ENCODE data around the gene PSME2.
A peak's percentile ranks its signal among the peaks of the same experiment; 100 is the strongest.

The PSME2 gene

GRCh38 chr14:24098229-24098926, 48.0 kb downstream of the PSME2 start:
- no peaks in the 10 kb centered on the region for H3K27me3 ChIP-seq
- H3K4me1 ChIP-seq: peaks cover 4% of the 10 kb centered on the region
- DNase-seq: no peak
- peaks cover 37% of the 10 kb centered on the region for H3K36me3 ChIP-seq
- no peak overlapping the region for H3K4me3 ChIP-seq (ENCODE audit: low read depth, low read length)
- H3K9me3 ChIP-seq: no peaks in the 10 kb centered on the region
- TF ChIP-seq, protein P1, sequence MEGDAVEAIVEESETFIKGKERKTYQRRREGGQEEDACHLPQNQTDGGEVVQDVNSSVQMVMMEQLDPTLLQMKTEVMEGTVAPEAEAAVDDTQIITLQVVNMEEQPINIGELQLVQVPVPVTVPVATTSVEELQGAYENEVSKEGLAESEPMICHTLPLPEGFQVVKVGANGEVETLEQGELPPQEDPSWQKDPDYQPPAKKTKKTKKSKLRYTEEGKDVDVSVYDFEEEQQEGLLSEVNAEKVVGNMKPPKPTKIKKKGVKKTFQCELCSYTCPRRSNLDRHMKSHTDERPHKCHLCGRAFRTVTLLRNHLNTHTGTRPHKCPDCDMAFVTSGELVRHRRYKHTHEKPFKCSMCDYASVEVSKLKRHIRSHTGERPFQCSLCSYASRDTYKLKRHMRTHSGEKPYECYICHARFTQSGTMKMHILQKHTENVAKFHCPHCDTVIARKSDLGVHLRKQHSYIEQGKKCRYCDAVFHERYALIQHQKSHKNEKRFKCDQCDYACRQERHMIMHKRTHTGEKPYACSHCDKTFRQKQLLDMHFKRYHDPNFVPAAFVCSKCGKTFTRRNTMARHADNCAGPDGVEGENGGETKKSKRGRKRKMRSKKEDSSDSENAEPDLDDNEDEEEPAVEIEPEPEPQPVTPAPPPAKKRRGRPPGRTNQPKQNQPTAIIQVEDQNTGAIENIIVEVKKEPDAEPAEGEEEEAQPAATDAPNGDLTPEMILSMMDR (IDR thresholded peaks at IDR 0.05; ENCODE audit: low read depth, low read length): no peak

DNA sequence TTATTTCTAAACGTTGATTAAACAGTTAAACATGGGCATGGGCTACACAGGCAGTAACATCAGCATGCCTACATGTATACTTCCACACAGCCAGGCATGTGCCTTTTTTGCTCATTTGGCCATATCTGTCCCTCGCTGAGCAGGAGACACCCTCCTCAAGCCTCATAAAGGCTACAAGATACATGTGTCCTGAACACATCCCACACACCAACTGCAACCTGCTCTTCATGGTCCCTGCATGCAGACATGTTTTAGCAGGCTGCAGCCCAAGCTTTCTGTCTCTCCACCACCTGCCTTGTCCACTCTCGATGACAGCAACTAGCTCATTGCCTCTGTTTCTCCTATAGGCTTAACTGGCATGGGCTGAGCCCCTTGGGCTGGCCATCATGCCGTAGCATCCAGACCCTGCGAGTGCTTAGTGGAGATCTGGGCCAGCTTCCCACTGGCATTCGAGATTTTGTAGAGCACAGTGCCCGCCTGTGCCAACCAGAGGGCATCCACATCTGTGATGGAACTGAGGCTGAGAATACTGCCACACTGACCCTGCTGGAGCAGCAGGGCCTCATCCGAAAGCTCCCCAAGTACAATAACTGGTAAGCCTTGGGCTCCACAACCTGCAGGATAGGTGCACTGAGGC, 49.7 kb downstream of the PSME2 start:
- H3K4me1 ChIP-seq: peaks cover 5% of the 10 kb centered on the region
- no peak for DNase-seq
- no peaks in the 10 kb centered on the region for H3K9me3 ChIP-seq
- TF ChIP-seq, protein P1 (IDR thresholded peaks at IDR 0.05; ENCODE audit: low read depth, low read length): no peak
- peaks cover 29% of the 10 kb centered on the region for H3K36me3 ChIP-seq
- H3K4me3 ChIP-seq (ENCODE audit: low read depth, low read length): no peak overlapping the region
- H3K27me3 ChIP-seq: no peaks in the 10 kb centered on the region

GRCh38 chr14:24095271-24096068, 50.9 kb downstream of the PSME2 start:
- Histone ChIP-seq H3K27me3 (no peaks in the 10 kb centered on the region), H3K4me3 (ENCODE audit: low read depth, low read length) (peak overlapping the region; percentile 99), H3K36me3 (peaks cover 29% of the 10 kb centered on the region), H3K9me3 (no peaks in the 10 kb centered on the region), H3K4me1 (peaks cover 8% of the 10 kb centered on the region)
- DNase-seq: peak; percentile 90
- TF ChIP-seq, protein P1 (IDR thresholded peaks at IDR 0.05; ENCODE audit: low read depth, low read length): no peak

GRCh38 chr14:24094841-24095270, 51.6 kb downstream of the PSME2 start:
- H3K27me3 ChIP-seq: no peaks in the 10 kb centered on the region
- DNase-seq: no peak
- peaks cover 10% of the 10 kb centered on the region for H3K4me1 ChIP-seq
- H3K9me3 ChIP-seq: no peaks in the 10 kb centered on the region
- peaks cover 24% of the 10 kb centered on the region for H3K36me3 ChIP-seq
- H3K4me3 ChIP-seq (ENCODE audit: low read depth, low read length): peak overlapping the region; percentile 99
- TF ChIP-seq, protein P1 (IDR thresholded peaks at IDR 0.05; ENCODE audit: low read depth, low read length): no peak

DNA sequence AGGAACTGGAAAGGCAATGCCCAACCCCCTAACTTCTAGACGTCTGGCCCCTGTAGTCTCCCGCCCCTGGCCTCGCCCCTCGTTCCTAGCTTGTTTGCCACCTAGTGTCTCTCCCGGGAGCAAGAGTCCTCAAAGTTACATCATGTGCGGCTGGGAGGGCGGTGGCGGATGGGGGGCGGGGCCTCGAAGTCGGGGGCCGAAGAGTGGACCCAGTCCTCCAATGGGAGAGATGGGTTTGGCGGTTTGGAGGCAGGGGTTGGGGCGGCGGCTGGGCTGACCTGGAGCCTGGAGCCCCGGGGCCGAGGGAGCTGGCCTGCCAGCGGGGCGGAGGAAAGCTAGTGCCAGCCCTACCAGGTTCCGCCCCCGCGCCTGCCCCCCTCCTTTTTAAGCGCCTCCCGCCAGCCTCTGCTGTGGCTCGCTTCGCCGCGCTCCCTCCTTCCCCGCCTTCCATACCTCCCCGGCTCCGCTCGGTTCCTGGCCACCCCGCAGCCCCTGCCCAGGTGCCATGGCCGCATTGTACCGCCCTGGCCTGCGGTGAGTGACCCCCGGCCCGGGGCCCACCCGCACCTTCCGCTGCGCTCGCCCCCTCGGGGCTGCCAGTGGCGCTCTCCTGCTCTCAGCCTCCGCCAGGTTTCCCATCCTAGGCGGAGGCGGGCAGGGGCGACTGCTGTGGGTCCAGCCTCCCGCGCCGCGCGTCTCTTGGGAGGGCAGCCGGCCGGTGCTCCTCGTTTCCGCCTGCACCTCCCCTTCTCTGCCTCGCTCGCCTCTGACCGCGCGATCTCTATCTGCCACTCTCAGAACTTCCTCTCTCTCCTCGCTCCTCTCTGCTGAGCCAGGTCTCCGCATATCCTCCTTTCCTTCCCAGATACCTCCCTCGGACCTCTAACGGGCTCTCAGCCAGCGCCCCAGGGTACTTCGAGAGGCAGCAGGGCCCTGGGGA, 52.2 kb downstream of the PSME2 start, which contains the start of gene PCK2:
PCK2 (plus strand) TSS at position 411 of the 940 bp plus-strand sequence; CDS start at position 506, 95 bp downstream.
- TF ChIP-seq, protein P1 (IDR thresholded peaks at IDR 0.05; ENCODE audit: low read depth, low read length): peak; percentile 11; the same call in 1 of the 2 replicates
- Histone ChIP-seq H3K27me3 (no peaks in the 10 kb centered on the region), H3K9me3 (no peaks in the 10 kb centered on the region), H3K4me1 (peaks cover 10% of the 10 kb centered on the region), H3K36me3 (peaks cover 17% of the 10 kb centered on the region), H3K4me3 (ENCODE audit: low read depth, low read length) (peak within 1 kb of the TSS; percentile 99)
- DNase-seq: peak; percentile 98
